Activated T-helper 17 cell treated with anti-CD3 and anti-CD28 coated beads, Interleukin-2, amount 50 U/mL, for 72 hours (primary cell): ENCODE data around the gene CARD11. TPM values are rescaled to one million over a fixed set of nuclear protein-coding genes. Genes with fewer than 3 reads are reported as not detected.
A peak's percentile ranks its signal among the peaks of the same experiment; 100 is the strongest.

Experiments
- ATAC-seq: fragments of 150-1000 bp; cut with Tn5 transposase; replicated peaks from 2 replicates; pipeline ENCODE4 v1.10.0; 2021; ENCODE audit warnings: mild to moderate bottlenecking, moderate library complexity
- H3K27ac Mint-ChIP-seq: one replicate; pipeline ENCODE4 v1.8.0; 2022; ENCODE audit warnings: mixed read lengths
- H3K27me3 Mint-ChIP-seq: one replicate; pipeline ENCODE4 v1.8.0; 2022; ENCODE audit warnings: mixed read lengths
- H3K36me3 Mint-ChIP-seq: one replicate; pipeline ENCODE4 v1.8.0; 2022; ENCODE audit warnings: low read depth, mild to moderate bottlenecking, mixed read lengths
- H3K4me1 Mint-ChIP-seq: one replicate; pipeline ENCODE4 v1.8.0; 2022; ENCODE audit warnings: mixed read lengths
- H3K4me3 Mint-ChIP-seq: one replicate; pipeline ENCODE4 v1.8.0; 2022; ENCODE audit warnings: mild to moderate bottlenecking, mixed read lengths
- H3K9me3 Mint-ChIP-seq: one replicate; pipeline ENCODE4 v1.8.0; 2022; ENCODE audit warnings: mixed read lengths
- total RNA-seq, 2 donors: library from RNA; stranded (reverse); gene quantifications; one replicate each; pipeline ENCODE4 v1.2.3, GENCODE V29; 2022

The CARD11 gene
- total RNA-seq, 2 donors from 2014 or later = 98.7 to 112 TPM

DNA sequence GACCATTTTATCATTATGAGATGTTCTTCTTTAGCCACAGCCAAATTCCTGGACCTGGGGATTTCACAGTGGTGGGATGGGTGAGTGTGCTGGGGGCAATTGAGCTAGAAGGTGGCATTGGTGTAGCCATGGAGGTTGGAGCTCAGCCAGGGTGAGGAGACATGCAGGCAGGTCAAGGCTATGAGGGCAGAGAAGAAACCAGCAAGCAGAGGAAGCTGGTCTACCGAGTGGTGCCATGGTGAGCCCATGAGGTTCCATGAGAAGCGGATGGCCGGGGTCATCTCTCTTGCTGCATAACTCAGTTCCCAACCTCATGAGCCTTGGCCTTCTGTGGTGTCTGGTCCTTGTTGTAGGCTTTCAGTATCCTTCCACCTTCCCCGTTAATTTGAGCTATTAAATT, 91.4 kb downstream of the CARD11 start:
- peak overlapping the region; percentile 18 for H3K4me3 Mint-ChIP-seq
- no peaks in the 10 kb centered on the region for H3K27me3 Mint-ChIP-seq
- peaks cover 99% of the 10 kb centered on the region for H3K36me3 Mint-ChIP-seq
- H3K27ac Mint-ChIP-seq = no peak overlapping the region
- ATAC-seq = no peak
- H3K9me3 Mint-ChIP-seq = no peaks in the 10 kb centered on the region
- peaks cover 41% of the 10 kb centered on the region for H3K4me1 Mint-ChIP-seq

GRCh38 chr7:2950578-2950977, 93.1 kb downstream of the CARD11 start:
- H3K4me3 Mint-ChIP-seq = peak overlapping the region; percentile 18
- H3K4me1 Mint-ChIP-seq = peaks cover 42% of the 10 kb centered on the region
- peak overlapping the region; percentile 47 for H3K27ac Mint-ChIP-seq
- no peak for ATAC-seq
- peaks cover 100% of the 10 kb centered on the region for H3K36me3 Mint-ChIP-seq
- no peaks in the 10 kb centered on the region for H3K27me3 Mint-ChIP-seq
- no peaks in the 10 kb centered on the region for H3K9me3 Mint-ChIP-seq

GRCh38 chr7:2948749-2949148, 94.9 kb downstream of the CARD11 start:
- Mint-ChIP-seq H3K9me3 (no peaks in the 10 kb centered on the region), H3K36me3 (peaks cover 100% of the 10 kb centered on the region), H3K27me3 (no peaks in the 10 kb centered on the region), H3K27ac (peak overlapping the region; percentile 6), H3K4me3 (no peak overlapping the region), H3K4me1 (peaks cover 35% of the 10 kb centered on the region)
- peak; percentile 31 for ATAC-seq

DNA sequence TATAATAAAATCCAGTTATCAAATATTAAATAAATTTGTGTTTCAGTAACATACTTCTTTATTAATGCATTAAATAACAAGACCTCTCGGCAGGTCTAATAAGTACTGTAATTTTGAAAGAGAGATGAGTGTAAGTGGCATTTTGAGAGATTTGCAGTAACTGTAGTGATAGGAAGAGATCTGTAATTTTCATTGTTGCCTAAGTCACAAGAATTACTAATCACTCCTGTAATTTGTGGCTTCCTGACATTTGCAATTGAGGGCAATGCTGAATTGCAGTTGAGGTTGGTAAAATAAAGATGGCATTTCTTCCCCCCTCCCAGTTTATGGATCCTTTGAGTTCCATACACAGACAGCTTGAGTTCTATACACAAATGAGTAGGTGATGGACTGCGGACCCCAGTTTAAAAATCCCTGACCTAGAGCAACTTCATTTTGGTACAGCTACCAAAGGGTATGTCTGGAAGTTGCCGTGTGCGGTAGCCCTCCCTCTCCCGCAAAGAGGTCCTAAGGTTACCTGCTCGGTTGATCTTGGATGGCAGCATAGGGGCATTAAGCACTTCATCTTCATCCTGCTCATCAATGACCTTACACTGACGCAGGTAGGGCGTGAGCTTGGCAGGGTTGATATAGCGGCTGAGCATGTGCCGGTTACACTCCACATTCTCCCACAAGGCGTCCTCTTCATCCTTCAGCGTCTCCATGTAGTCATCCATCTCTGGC, 96.4 kb downstream of the CARD11 start:
- Mint-ChIP-seq H3K9me3 (no peaks in the 10 kb centered on the region), H3K27me3 (no peaks in the 10 kb centered on the region), H3K36me3 (peaks cover 100% of the 10 kb centered on the region), H3K4me1 (peaks cover 31% of the 10 kb centered on the region), H3K27ac (peak overlapping the region; percentile 50), H3K4me3 (no peak overlapping the region)
- ATAC-seq = no peak

- no peaks in the 10 kb centered on the region for H3K9me3 Mint-ChIP-seq
- peaks cover 11% of the 10 kb centered on the region for H3K4me1 Mint-ChIP-seq
- H3K36me3 Mint-ChIP-seq = peaks cover 100% of the 10 kb centered on the region
- H3K27ac Mint-ChIP-seq = peak overlapping the region; percentile 64
- H3K27me3 Mint-ChIP-seq = no peaks in the 10 kb centered on the region
- no peak overlapping the region for H3K4me3 Mint-ChIP-seq
- no peak for ATAC-seq
Observed at GRCh38 chr7:2945171-2945570, 98.5 kb downstream of the CARD11 start.

DNA sequence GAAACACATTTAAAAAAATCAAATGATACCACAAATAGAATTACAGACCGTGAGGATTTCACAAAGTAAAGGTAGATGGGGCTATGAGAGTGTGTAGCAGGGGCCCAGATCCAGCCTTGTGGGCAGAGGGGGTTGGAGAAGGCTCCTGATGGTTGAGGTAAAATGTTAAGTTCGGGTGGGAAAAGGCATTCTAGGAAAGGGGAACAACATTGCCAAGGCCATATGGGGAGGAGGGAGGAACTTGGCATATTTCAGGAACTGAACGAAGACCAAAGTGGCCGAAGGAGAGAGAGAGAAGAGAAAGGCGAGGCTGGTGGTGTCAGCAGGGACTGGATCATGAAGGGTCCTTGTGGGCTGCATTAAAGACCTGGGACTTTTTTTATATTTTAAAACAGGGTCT, 98.9 kb downstream of the CARD11 start:
- ATAC-seq = no peak
- H3K4me1 Mint-ChIP-seq = peaks cover 9% of the 10 kb centered on the region
- no peak overlapping the region for H3K4me3 Mint-ChIP-seq
- peak overlapping the region; percentile 64 for H3K27ac Mint-ChIP-seq
- no peaks in the 10 kb centered on the region for H3K27me3 Mint-ChIP-seq
- no peaks in the 10 kb centered on the region for H3K9me3 Mint-ChIP-seq
- peaks cover 100% of the 10 kb centered on the region for H3K36me3 Mint-ChIP-seq

GRCh38 chr7:2943851-2944601, 99.6 kb downstream of the CARD11 start:
- H3K4me3 Mint-ChIP-seq = no peak overlapping the region
- H3K27me3 Mint-ChIP-seq = no peaks in the 10 kb centered on the region
- H3K27ac Mint-ChIP-seq = peak overlapping the region; percentile 64
- ATAC-seq = no peak
- peaks cover 100% of the 10 kb centered on the region for H3K36me3 Mint-ChIP-seq
- H3K4me1 Mint-ChIP-seq = peaks cover 9% of the 10 kb centered on the region
- H3K9me3 Mint-ChIP-seq = no peaks in the 10 kb centered on the region

GRCh38 chr7:2941216-2941859, 102.3 kb downstream of the CARD11 start:
- ATAC-seq = no peak
- peak overlapping the region; percentile 51 for H3K27ac Mint-ChIP-seq
- no peaks in the 10 kb centered on the region for H3K27me3 Mint-ChIP-seq
- H3K4me3 Mint-ChIP-seq = no peak overlapping the region
- H3K9me3 Mint-ChIP-seq = no peaks in the 10 kb centered on the region
- H3K36me3 Mint-ChIP-seq = peaks cover 97% of the 10 kb centered on the region
- H3K4me1 Mint-ChIP-seq = no peaks in the 10 kb centered on the region

DNA sequence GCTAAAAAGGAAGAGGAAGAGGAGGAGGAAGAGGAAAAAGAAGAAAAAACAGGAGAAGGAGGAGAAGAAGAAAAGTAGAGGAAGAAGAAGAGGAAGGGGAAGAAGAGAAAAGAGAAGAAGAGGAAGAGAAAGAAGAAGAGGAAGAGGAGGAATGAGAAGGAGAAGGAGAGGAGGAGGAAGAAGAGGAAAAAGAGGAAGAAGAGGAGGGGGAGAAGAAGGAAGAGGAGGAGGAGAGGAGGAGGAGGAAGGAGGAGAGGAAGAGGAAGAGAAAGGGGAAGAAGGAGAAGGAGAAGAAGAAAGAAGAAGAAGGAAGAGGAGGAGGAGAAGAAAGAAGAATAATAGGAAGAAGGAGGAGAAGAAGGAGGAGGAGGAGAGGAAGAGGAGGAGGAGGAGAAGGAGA, 103.2 kb downstream of the CARD11 start:
- no peaks in the 10 kb centered on the region for H3K4me1 Mint-ChIP-seq
- no peak for ATAC-seq
- H3K4me3 Mint-ChIP-seq = no peak overlapping the region
- H3K27me3 Mint-ChIP-seq = no peaks in the 10 kb centered on the region
- peak overlapping the region; percentile 51 for H3K27ac Mint-ChIP-seq
- no peaks in the 10 kb centered on the region for H3K9me3 Mint-ChIP-seq
- H3K36me3 Mint-ChIP-seq = peaks cover 94% of the 10 kb centered on the region

DNA sequence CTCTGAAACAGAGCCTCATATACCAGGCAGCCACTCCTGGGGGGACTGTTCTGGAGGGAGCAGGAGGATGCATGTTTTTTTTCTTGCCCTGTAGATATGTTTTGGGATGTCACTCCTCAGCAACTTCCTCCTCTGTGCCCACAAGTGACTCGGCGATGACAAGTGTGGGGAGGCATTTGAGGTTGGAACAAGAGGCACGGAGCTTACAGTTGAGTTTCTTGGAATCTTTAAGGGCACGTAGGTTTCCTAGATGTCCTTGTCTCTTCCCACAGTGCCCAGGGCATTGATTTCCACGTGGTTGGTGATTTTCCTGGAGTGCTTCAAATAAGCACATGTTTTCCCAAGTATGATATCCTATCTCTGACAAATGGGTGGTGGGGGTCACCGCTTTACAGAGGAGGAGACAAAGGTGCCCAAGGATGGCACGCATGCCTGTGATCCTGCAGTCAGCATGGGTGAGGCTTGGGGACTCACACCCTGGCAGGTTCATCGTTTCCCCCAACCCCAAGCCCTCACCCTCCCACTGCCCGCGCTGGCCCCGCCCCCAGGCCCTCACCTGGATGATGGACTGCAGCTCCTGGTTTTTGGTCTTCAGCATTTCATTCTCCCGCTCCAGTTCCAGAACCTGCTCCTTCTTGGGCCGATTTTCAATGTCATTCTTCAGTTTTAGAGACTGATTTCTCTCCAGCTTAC, 104.3 kb downstream of the CARD11 start:
- Mint-ChIP-seq H3K27ac (peak overlapping the region; percentile 51), H3K4me3 (no peak overlapping the region), H3K27me3 (no peaks in the 10 kb centered on the region), H3K4me1 (no peaks in the 10 kb centered on the region), H3K9me3 (no peaks in the 10 kb centered on the region), H3K36me3 (peaks cover 94% of the 10 kb centered on the region)
- ATAC-seq = no peak

DNA sequence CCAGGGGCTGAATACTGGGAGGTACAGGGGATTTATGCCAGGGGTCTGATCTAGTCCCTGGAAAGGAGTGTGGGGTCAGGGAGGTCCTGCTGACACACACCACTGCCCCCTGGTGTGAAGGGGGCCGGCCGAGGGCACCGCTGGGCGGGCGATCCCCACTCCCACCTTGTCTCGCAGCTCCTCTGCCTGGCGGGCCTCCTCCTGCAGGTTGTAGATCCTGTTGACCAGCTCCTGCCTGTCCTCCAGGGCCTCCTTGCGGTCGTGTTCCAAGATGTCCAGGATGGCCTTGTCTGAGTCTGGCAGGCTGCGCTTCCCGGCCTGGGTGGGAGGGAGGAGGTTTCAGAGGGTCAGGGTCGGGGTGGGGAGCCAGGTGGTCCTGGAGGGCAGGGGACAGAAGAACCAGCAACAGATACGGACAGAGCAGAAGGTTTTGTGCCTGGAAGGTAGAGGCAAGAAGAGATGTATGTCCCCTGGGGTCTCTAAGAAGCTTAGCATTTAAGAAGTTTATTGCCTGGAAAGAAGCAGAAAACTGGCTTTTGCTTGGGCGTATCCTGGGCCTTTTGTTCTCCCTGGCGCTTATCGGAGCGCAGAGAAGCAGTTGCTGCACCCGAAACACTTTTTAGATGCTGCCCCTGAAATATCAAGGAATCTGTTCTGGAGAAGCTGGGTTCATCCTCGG, 105.0 kb downstream of the CARD11 start:
- no peak for ATAC-seq
- Mint-ChIP-seq H3K27me3 (no peaks in the 10 kb centered on the region), H3K9me3 (no peaks in the 10 kb centered on the region), H3K4me1 (peaks cover 4% of the 10 kb centered on the region), H3K27ac (peak overlapping the region; percentile 51), H3K36me3 (peaks cover 94% of the 10 kb centered on the region), H3K4me3 (no peak overlapping the region)

GRCh38 chr7:2937701-2938513, 105.8 kb downstream of the CARD11 start:
- no peak overlapping the region for H3K27ac Mint-ChIP-seq
- H3K36me3 Mint-ChIP-seq = peaks cover 94% of the 10 kb centered on the region

GRCh38 chr7:2936891-2937580, 106.6 kb downstream of the CARD11 start:
- Mint-ChIP-seq H3K27me3 (no peaks in the 10 kb centered on the region), H3K36me3 (peaks cover 94% of the 10 kb centered on the region), H3K9me3 (no peaks in the 10 kb centered on the region), H3K4me1 (peaks cover 5% of the 10 kb centered on the region), H3K4me3 (no peak overlapping the region), H3K27ac (no peak overlapping the region)
- ATAC-seq = no peak

More at GRCh38 chr7:2937701-2938513, 105.8 kb downstream of the CARD11 start:
- no peak for ATAC-seq
- Mint-ChIP-seq H3K9me3 (no peaks in the 10 kb centered on the region), H3K27me3 (no peaks in the 10 kb centered on the region), H3K4me3 (no peak overlapping the region), H3K4me1 (peaks cover 5% of the 10 kb centered on the region)
